GM23338 (cell line): ENCODE data around the gene PRDM2. TPM values are rescaled to one million over a fixed set of nuclear protein-coding genes. Genes with fewer than 3 reads are reported as not detected.

ENCODE experiments used
- ATAC-seq: fragments of 200-7000 bp; cut with Tn5 transposase; 3 replicates; pipeline ENCODE4 v1.9.1; 2020
- DNase-seq: peaks from one replicate; pipeline ENCODE4 v3.0.0-alpha.2; 2015; ENCODE audit warnings: low spot score
- H2AFZ ChIP-seq: fragments of 200-600 bp; sonication (generic); 2 replicates; pipeline ENCODE4 v1.8.0; 2016; ENCODE audit warnings: antibody characterized with exemption, mild to moderate bottlenecking, moderate library complexity
- H3F3A ChIP-seq: fragments of 200-600 bp; sonication (generic); replicated peaks from 2 replicates; pipeline ENCODE4 v1.8.0; 2017; ENCODE audit warnings: antibody characterized with exemption, mixed run types, low read depth
- H3K27ac ChIP-seq: fragments of 200-600 bp; sonication (generic); 2 replicates; pipeline ENCODE4 v1.6.1; 2016; ENCODE audit warnings: low read depth
- H3K27me3 ChIP-seq: fragments of 200-600 bp; sonication (generic); 2 replicates; pipeline ENCODE4 v1.8.0; 2016; ENCODE audit warnings: mild to moderate bottlenecking, mixed run types, moderate library complexity; ENCODE audit not compliant: insufficient read depth
- H3K36me3 ChIP-seq: fragments of 200-600 bp; sonication (generic); 2 replicates; pipeline ENCODE4 v1.8.0; 2016; ENCODE audit warnings: mild to moderate bottlenecking; ENCODE audit not compliant: insufficient read depth
- H3K4me1 ChIP-seq: fragments of 200-600 bp; sonication (generic); 2 replicates; pipeline ENCODE4 v1.8.0; 2016; ENCODE audit warnings: mild to moderate bottlenecking, moderate library complexity; ENCODE audit not compliant: insufficient read depth
- H3K4me2 ChIP-seq: fragments of 200-600 bp; sonication (generic); 2 replicates; pipeline ENCODE4 v1.7.1; 2017; ENCODE audit warnings: mixed run types
- H3K4me3 ChIP-seq: fragments of 200-600 bp; sonication (generic); 2 replicates; pipeline ENCODE4 v1.6.1; 2016; ENCODE audit warnings: mixed run types
- H3K79me2 ChIP-seq: fragments of 200-600 bp; sonication (generic); replicated peaks from 2 replicates; pipeline ENCODE4 v1.8.0; 2017; ENCODE audit warnings: mild to moderate bottlenecking; ENCODE audit not compliant: insufficient read depth
- H3K9me2 ChIP-seq: fragments of 200-600 bp; sonication (generic); 2 replicates; pipeline ENCODE4 v1.8.0; 2017; ENCODE audit not compliant: insufficient read depth
- H4K20me1 ChIP-seq: fragments of 200-600 bp; sonication (generic); replicated peaks from 2 replicates; pipeline ENCODE4 v1.8.0; 2017; ENCODE audit warnings: mild to moderate bottlenecking; ENCODE audit not compliant: insufficient read depth
- H3K27ac Mint-ChIP-seq: 2 replicates; pipeline ENCODE4 v1.8.0; 2020; ENCODE audit warnings: inconsistent platforms, mild to moderate bottlenecking, moderate library complexity, mixed read lengths
- H3K27me3 Mint-ChIP-seq: 3 replicates; pipeline ENCODE4 v1.8.0; 2022; ENCODE audit warnings: low read depth, mild to moderate bottlenecking, moderate library complexity, mixed read lengths, inconsistent platforms; ENCODE audit not compliant: insufficient read depth, poor library complexity
- H3K36me3 Mint-ChIP-seq: 3 replicates; pipeline ENCODE4 v1.8.0; 2021; ENCODE audit warnings: low read depth, mild to moderate bottlenecking, inconsistent platforms, moderate library complexity, mixed read lengths
- H3K4me1 Mint-ChIP-seq: 3 replicates; pipeline ENCODE4 v1.8.0; 2020; ENCODE audit warnings: mild to moderate bottlenecking, inconsistent platforms, mixed read lengths
- H3K4me3 Mint-ChIP-seq: 3 replicates; pipeline ENCODE4 v1.8.0; 2021; ENCODE audit warnings: moderate library complexity, mild to moderate bottlenecking, inconsistent platforms, mixed read lengths
- H3K9me3 Mint-ChIP-seq: 3 replicates; pipeline ENCODE4 v1.8.0; 2020; ENCODE audit warnings: moderate library complexity, mild to moderate bottlenecking, inconsistent platforms, mixed read lengths
- CREB1 ChIP-seq: fragments of 250-450 bp; sonication (Bioruptor Pico); IDR thresholded peaks from 2 replicates; pipeline ENCODE4 v1.5.0; 2020; ENCODE audit warnings: low read depth, mild to moderate bottlenecking, moderate library complexity
- CTCF ChIP-seq, 2 experiments: fragments of 200-600 bp in 1 of 2; sonication (generic) in 1 of 2; conservative IDR thresholded peaks; 2 replicates each; pipeline versions ENCODE4 v1.5.1 to v1.6.1; 2016 to 2017; ENCODE audit warnings: antibody characterized with exemption in 2 of 2, low read depth in 2 of 2, mild to moderate bottlenecking in 2 of 2, moderate library complexity in 1 of 2
- EZH2 ChIP-seq: fragments of 200-600 bp; sonication (generic); IDR thresholded peaks from one replicate; pipeline ENCODE4 v1.8.0; 2017; ENCODE audit warnings: antibody characterized with exemption, mild to moderate bottlenecking, low read depth; ENCODE audit not compliant: unreplicated experiment
- EZH2phosphoT487 ChIP-seq: fragments of 200-600 bp; sonication (generic); IDR thresholded peaks from one replicate; pipeline ENCODE4 v1.8.1; 2018; ENCODE audit warnings: antibody characterized with exemption; ENCODE audit not compliant: unreplicated experiment
- JUNB ChIP-seq: IDR thresholded peaks from one replicate; pipeline ENCODE4 v1.6.1; 2016; ENCODE audit warnings: antibody characterized with exemption; ENCODE audit not compliant: unreplicated experiment
- POLR2AphosphoS5 ChIP-seq: IDR thresholded peaks from 2 replicates; pipeline ENCODE4 v1.6.1; 2016; ENCODE audit warnings: antibody characterized with exemption, low read depth
- STAT1 ChIP-seq: IDR thresholded peaks from one replicate; pipeline ENCODE4 v1.6.1; 2016; ENCODE audit warnings: antibody characterized with exemption; ENCODE audit not compliant: unreplicated experiment
- ZNF114 ChIP-seq: fragments of 250-450 bp; sonication (Bioruptor Pico); IDR thresholded peaks from 2 replicates; pipeline ENCODE4 v1.5.0; 2020; ENCODE audit warnings: mild to moderate bottlenecking, moderate library complexity
- ZNF331 ChIP-seq: fragments of 250-450 bp; sonication (Bioruptor Pico); IDR thresholded peaks from 2 replicates; pipeline ENCODE4 v1.5.0; 2020; ENCODE audit warnings: low read depth, mild to moderate bottlenecking, moderate library complexity
- long read RNA-seq: library from polyadenylated mRNA; unstranded; transcript quantifications from one replicate; pipeline ENCODE4 v2.0.0, GENCODE V29; 2020; ENCODE audit not compliant: unreplicated experiment
- polyA plus RNA-seq: library from polyadenylated mRNA; unstranded; fragments of >200 nt; fragmentation: Nextera tagmentation; extraction: Ambion mirVana; gene quantifications from 2 replicates; pipeline ENCODE4 v1.2.1, GENCODE V29; 2016
- total RNA-seq: library from RNA; depleted of rRNA; stranded (reverse); fragments of >200 nt; shearing (Covaris generic); gene quantifications from 2 replicates; pipeline ENCODE4 v1.2.3, GENCODE V29; 2014; rRNA removed
- TF ChIP-seq, protein P1 (sequence below): fragments of 250-450 bp; sonication (Bioruptor Pico); IDR thresholded peaks from 2 replicates; pipeline ENCODE4 v1.5.0; 2020; ENCODE audit warnings: mild to moderate bottlenecking, moderate library complexity

Gene PRDM2
- total RNA-seq (11.6 and 19.5 TPM in 2 replicates), polyA plus RNA-seq (28.3 and 28.6 TPM in 2 replicates)
- long read RNA-seq, partial matches to known transcripts = 0 of 3 reads
- long read RNA-seq, other reads (novel, unspliced or antisense) = 3 of 3 reads

- H3F3A ChIP-seq = no peaks in the 10 kb centered on the region
These were observed at the start of gene PRDM2 for GRCh38 chr1:13699936-13700520. Gene PRDM2, plus strand, starts transcription at chr1:13700188. Its CDS starts 15,418 bp downstream, at chr1:13715606.

DNA sequence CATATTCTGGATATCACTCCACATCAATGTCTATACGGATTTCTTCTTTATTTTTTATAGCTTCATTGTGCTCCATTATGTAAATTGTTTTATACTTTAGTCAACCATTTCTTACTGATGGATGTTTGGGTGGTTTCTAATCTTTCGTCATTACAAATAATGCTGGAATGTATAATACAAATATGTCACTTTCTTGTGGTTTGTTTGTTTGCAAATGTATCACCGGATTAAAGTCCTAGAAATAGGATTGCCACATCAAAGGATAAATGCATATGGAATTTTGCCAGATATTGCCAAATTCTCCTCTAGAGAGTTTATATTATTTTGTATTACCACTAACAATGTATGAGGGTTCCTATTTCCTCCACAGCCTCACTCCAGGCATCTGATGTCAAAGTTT, 48.7 kb upstream of the PRDM2 start:
- Histone ChIP-seq H3K79me2 (no peaks in the 10 kb centered on the region), H3K27ac (no peak overlapping the region), H3K9me2 (no peaks in the 10 kb centered on the region), H3K27me3 (no peaks in the 10 kb centered on the region), H4K20me1 (no peaks in the 10 kb centered on the region), H3F3A (no peaks in the 10 kb centered on the region), H3K36me3 (no peaks in the 10 kb centered on the region; the same call in 1 of the 2 replicates), H3K4me1 (no peaks in the 10 kb centered on the region), H2AFZ (no peak overlapping the region), H3K4me3 (no peak overlapping the region), H3K4me2 (no peak overlapping the region)
- H3K4me3 Mint-ChIP-seq = no peak overlapping the region
- no peaks in the 10 kb centered on the region for H3K4me1 Mint-ChIP-seq
- ATAC-seq (no peak), DNase-seq (no peak)
- H3K9me3 Mint-ChIP-seq = peaks cover 11% of the 10 kb centered on the region
- no peak overlapping the region for H3K27ac Mint-ChIP-seq
- H3K27me3 Mint-ChIP-seq = no peaks in the 10 kb centered on the region
- H3K36me3 Mint-ChIP-seq = no peaks in the 10 kb centered on the region
- TF ChIP-seq STAT1 (no peak), POLR2AphosphoS5 (no peak), EZH2phosphoT487 (no peak), JUNB (no peak), ZNF114 (no peak), EZH2 (no peak), CREB1 (no peak)
- TF ChIP-seq, protein P1, sequence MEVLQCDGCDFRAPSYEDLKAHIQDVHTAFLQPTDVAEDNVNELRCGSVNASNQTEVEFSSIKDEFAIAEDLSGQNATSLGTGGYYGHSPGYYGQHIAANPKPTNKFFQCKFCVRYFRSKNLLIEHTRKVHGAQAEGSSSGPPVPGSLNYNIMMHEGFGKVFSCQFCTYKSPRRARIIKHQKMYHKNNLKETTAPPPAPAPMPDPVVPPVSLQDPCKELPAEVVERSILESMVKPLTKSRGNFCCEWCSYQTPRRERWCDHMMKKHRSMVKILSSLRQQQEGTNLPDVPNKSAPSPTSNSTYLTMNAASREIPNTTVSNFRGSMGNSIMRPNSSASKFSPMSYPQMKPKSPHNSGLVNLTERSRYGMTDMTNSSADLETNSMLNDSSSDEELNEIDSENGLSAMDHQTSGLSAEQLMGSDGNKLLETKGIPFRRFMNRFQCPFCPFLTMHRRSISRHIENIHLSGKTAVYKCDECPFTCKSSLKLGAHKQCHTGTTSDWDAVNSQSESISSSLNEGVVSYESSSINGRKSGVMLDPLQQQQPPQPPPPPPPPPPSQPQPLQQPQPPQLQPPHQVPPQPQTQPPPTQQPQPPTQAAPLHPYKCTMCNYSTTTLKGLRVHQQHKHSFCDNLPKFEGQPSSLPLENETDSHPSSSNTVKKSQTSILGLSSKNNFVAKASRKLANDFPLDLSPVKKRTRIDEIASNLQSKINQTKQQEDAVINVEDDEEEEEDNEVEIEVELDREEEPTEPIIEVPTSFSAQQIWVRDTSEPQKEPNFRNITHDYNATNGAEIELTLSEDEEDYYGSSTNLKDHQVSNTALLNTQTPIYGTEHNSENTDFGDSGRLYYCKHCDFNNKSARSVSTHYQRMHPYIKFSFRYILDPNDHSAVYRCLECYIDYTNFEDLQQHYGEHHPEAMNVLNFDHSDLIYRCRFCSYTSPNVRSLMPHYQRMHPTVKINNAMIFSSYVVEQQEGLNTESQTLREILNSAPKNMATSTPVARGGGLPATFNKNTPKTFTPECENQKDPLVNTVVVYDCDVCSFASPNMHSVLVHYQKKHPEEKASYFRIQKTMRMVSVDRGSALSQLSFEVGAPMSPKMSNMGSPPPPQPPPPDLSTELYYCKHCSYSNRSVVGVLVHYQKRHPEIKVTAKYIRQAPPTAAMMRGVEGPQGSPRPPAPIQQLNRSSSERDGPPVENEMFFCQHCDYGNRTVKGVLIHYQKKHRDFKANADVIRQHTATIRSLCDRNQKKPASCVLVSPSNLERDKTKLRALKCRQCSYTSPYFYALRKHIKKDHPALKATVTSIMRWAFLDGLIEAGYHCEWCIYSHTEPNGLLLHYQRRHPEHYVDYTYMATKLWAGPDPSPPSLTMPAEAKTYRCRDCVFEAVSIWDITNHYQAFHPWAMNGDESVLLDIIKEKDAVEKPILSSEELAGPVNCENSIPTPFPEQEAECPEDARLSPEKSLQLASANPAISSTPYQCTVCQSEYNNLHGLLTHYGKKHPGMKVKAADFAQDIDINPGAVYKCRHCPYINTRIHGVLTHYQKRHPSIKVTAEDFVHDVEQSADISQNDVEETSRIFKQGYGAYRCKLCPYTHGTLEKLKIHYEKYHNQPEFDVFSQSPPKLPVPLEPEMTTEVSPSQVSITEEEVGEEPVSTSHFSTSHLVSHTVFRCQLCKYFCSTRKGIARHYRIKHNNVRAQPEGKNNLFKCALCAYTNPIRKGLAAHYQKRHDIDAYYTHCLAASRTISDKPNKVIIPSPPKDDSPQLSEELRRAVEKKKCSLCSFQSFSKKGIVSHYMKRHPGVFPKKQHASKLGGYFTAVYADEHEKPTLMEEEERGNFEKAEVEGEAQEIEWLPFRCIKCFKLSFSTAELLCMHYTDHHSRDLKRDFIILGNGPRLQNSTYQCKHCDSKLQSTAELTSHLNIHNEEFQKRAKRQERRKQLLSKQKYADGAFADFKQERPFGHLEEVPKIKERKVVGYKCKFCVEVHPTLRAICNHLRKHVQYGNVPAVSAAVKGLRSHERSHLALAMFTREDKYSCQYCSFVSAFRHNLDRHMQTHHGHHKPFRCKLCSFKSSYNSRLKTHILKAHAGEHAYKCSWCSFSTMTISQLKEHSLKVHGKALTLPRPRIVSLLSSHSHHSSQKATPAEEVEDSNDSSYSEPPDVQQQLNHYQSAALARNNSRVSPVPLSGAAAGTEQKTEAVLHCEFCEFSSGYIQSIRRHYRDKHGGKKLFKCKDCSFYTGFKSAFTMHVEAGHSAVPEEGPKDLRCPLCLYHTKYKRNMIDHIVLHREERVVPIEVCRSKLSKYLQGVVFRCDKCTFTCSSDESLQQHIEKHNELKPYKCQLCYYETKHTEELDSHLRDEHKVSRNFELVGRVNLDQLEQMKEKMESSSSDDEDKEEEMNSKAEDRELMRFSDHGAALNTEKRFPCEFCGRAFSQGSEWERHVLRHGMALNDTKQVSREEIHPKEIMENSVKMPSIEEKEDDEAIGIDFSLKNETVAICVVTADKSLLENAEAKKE = no peak

More at GRCh38 chr1:13699936-13700520, at the start of gene PRDM2:
- no peak within 1 kb of the TSS for H3K27ac ChIP-seq
- peak; percentile 72 for ATAC-seq
- Mint-ChIP-seq H3K27ac (peak within 1 kb of the TSS; percentile 81), H3K4me1 (peaks cover 18% of the 10 kb centered on the region; the same call in 2 of the 3 replicates), H3K9me3 (peaks cover 24% of the 10 kb centered on the region), H3K36me3 (peaks cover 15% of the 10 kb centered on the region), H3K27me3 (peaks cover 20% of the 10 kb centered on the region), H3K4me3 (peak within 1 kb of the TSS; percentile 91)
- peaks cover 41% of the 10 kb centered on the region for H3K79me2 ChIP-seq
- H2AFZ ChIP-seq = peak within 1 kb of the TSS; percentile 100
- H3K4me1 ChIP-seq = no peaks in the 10 kb centered on the region; the same call in 1 of the 2 replicates
- H3K36me3 ChIP-seq = no peaks in the 10 kb centered on the region
- peaks cover 32% of the 10 kb centered on the region for H3K27me3 ChIP-seq
- H3K4me3 ChIP-seq = peak within 1 kb of the TSS; percentile 81
- no peaks in the 10 kb centered on the region for H3K9me2 ChIP-seq
- H4K20me1 ChIP-seq = peaks cover 23% of the 10 kb centered on the region; the same call in 1 of the 2 replicates
- DNase-seq = peak; percentile 55
- TF ChIP-seq ZNF331 (CRISPR knock-in tag) (no peak), JUNB (no peak), ZNF114 (no peak), STAT1 (no peak), CREB1 (peak; percentile 87), CTCF (conservative IDR thresholded peaks at IDR 0.05; ENCODE audit: low read depth in 2 of 2) (no peak)
- H3K4me2 ChIP-seq = peak within 1 kb of the TSS; percentile 97
